ENCODE data around the gene HHAT. TPM values are rescaled to one million over a fixed set of nuclear protein-coding genes. Genes with fewer than 3 reads are reported as not detected.

HHAT gene
- total and polyA plus RNA-seq, 2 of the 13 experiments (the other 11 are each of a cell fraction or from before 2014, with no cell fraction given), result 2.6 to 4.9 TPM

- TF ChIP-seq ZNF160 (CRISPR knock-in tag; IDR thresholded peaks at IDR 0.05) (no peak), POLR2G (IDR thresholded peaks at IDR 0.05; ENCODE audit: low read depth, low read length) (no peak)
These were observed 30.4 kb upstream of the HHAT start (continued) for GRCh38 chr1:210298296-210298695.

GRCh38 chr1:210298936-210299335, 29.8 kb upstream of the HHAT start:
- POLR2A ChIA-PET, result no interaction called here
- no TSS peak for BruUV-seq (replicated peaks)
- intact Hi-C loops (cut with micrococcal nuclease; ENCODE audit: unreplicated experiment), result no loop called here
- H3K79me2 ChIP-seq (ENCODE audit: insufficient read depth, low read length), result no peaks in the 10 kb centered on the region
- no peak overlapping the region for H3K27ac ChIP-seq (ENCODE audit: extremely low read length, insufficient read depth, low read length)
- H3K4me3 ChIP-seq (replicated peaks in 1 of 3; ENCODE audit: insufficient read depth in 1 of 3, low read depth in 2 of 3, low read length in 3 of 3), result no peak overlapping the region
- no peak overlapping the region for H3K4me2 ChIP-seq (ENCODE audit: low read depth, low read length)
- FAIRE-seq, result no peak
- H3K9ac ChIP-seq (ENCODE audit: insufficient read depth, low read depth, low read length), result no peak overlapping the region
- H2AFZ ChIP-seq (ENCODE audit: low read length), result no peak overlapping the region
- in situ Hi-C loops (cut with HindIII; ENCODE audit: extremely low pct_ligation_motif_present, low pct_unique_long_range_greater_than_20kb), result no loop called here
- ATAC-seq, result no peak
- TF ChIP-seq GMEB2 (CRISPR knock-in tag; IDR thresholded peaks at IDR 0.05; ENCODE audit: low read depth), result no peak
- no peak for TF ChIP-seq KDM5B (CRISPR knock-in tag; IDR thresholded peaks at IDR 0.05; ENCODE audit: borderline replicate concordance)
- TF ChIP-seq ZBTB46 (CRISPR knock-in tag; IDR thresholded peaks at IDR 0.05; ENCODE audit: borderline replicate concordance), result no peak
- TF ChIP-seq SATB2 (CRISPR knock-in tag; IDR thresholded peaks at IDR 0.05), result no peak
- TF ChIP-seq ZNF644 (CRISPR knock-in tag; IDR thresholded peaks at IDR 0.05; ENCODE audit: low read depth), result no peak
- no peak for TF ChIP-seq FIP1L1 (IDR thresholded peaks at IDR 0.05; ENCODE audit: borderline replicate concordance, insufficient read depth, low read depth, low read length)
- no peak for TF ChIP-seq POGK (CRISPR knock-in tag; conservative IDR thresholded peaks at IDR 0.05)
- TF ChIP-seq ZNF431 (CRISPR knock-in tag; IDR thresholded peaks at IDR 0.05; ENCODE audit: borderline replicate concordance, low read depth), result no peak
- no peak for TF ChIP-seq ZNF704 (CRISPR knock-in tag; IDR thresholded peaks at IDR 0.05; ENCODE audit: borderline replicate concordance)
- no peak for TF ChIP-seq SNRNP70 (IDR thresholded peaks at IDR 0.05; ENCODE audit: low read depth, low read length)
- TF ChIP-seq ZNF777 (CRISPR knock-in tag; IDR thresholded peaks at IDR 0.05), result no peak
- no peak for TF ChIP-seq ZFAT (CRISPR knock-in tag; conservative IDR thresholded peaks at IDR 0.05)
- TF ChIP-seq ELF1 (CRISPR knock-in tag; IDR thresholded peaks at IDR 0.05), result no peak
- peaks cover 1 to 15% of the 10 kb centered on the region in 2 experiments; a peak in 1 of 5 replicates for H3K27me3 ChIP-seq (ENCODE audit: control insufficient read depth in 1 of 2, insufficient read depth in 2 of 2, low read length in 2 of 2)
- CTCF ChIA-PET (ENCODE audit: low intra/inter-chr PET ratio, low total read pairs), result no interaction called here
- H4K20me1 ChIP-seq (ENCODE audit: insufficient read depth, low read length), result no peaks in the 10 kb centered on the region
- no peaks in the 10 kb centered on the region for H3K36me3 ChIP-seq (replicated peaks in 1 of 2; ENCODE audit: control insufficient read depth in 1 of 2, insufficient read depth in 2 of 2, low read length in 2 of 2)
- no peak for DNase-seq (ENCODE audit: low spot score)
- no peaks in the 10 kb centered on the region for H3K4me1 ChIP-seq (ENCODE audit: insufficient read depth, low read length)
- H3K9me3 ChIP-seq (ENCODE audit: low read length), result no peaks in the 10 kb centered on the region
